Thyroid gland (tissue), 4 donors: Measurements from ENCODE around the gene ASPN.

ENCODE experiments used
- POLR2A ChIP-seq, 2 donors: fragments of 450-650 bp; IDR thresholded peaks; one replicate each; pipeline ENCODE4 v1.6.1; 2017; ENCODE audit warnings: antibody characterized with exemption in 2 of 2, mild to moderate bottlenecking in 2 of 2, moderate library complexity in 1 of 2
- TF ChIP-seq, protein P1 (sequence below), 6 experiments: fragments of 200-600 bp in 3 of 6; fragments of 450-650 bp in 3 of 6; sonication (generic) in 3 of 6; IDR thresholded peaks; one replicate each; pipeline ENCODE4 v1.5.1; 2016 to 2019; ENCODE audit warnings: antibody characterized with exemption in 6 of 6, mild to moderate bottlenecking in 2 of 6, inconsistent platforms in 1 of 6, moderate library complexity in 1 of 6

GRCh38 chr9:92439921-92440750 lies 42.2 kb downstream of the ASPN start:
- TF ChIP-seq, protein P1, sequence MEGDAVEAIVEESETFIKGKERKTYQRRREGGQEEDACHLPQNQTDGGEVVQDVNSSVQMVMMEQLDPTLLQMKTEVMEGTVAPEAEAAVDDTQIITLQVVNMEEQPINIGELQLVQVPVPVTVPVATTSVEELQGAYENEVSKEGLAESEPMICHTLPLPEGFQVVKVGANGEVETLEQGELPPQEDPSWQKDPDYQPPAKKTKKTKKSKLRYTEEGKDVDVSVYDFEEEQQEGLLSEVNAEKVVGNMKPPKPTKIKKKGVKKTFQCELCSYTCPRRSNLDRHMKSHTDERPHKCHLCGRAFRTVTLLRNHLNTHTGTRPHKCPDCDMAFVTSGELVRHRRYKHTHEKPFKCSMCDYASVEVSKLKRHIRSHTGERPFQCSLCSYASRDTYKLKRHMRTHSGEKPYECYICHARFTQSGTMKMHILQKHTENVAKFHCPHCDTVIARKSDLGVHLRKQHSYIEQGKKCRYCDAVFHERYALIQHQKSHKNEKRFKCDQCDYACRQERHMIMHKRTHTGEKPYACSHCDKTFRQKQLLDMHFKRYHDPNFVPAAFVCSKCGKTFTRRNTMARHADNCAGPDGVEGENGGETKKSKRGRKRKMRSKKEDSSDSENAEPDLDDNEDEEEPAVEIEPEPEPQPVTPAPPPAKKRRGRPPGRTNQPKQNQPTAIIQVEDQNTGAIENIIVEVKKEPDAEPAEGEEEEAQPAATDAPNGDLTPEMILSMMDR (IDR thresholded peaks at IDR 0.05): no peak
- TF ChIP-seq POLR2A (IDR thresholded peaks at IDR 0.05): no peak
